Activated T-cell treated with anti-CD3 and anti-CD28 coated beads, Interleukin-2, amount 50 U/mL, for 1 hour (primary cell): ENCODE results near the gene CPD.
"Not testable (repeated sequence)": the region's sequence is repeated elsewhere in the genome, so short reads cannot be mapped to it uniquely, and the experiment has no call there.

Source experiments
- DNase-seq: peaks from one replicate; pipeline ENCODE4 v3.0.0-alpha.2; 2020

The CPD gene

DNA sequence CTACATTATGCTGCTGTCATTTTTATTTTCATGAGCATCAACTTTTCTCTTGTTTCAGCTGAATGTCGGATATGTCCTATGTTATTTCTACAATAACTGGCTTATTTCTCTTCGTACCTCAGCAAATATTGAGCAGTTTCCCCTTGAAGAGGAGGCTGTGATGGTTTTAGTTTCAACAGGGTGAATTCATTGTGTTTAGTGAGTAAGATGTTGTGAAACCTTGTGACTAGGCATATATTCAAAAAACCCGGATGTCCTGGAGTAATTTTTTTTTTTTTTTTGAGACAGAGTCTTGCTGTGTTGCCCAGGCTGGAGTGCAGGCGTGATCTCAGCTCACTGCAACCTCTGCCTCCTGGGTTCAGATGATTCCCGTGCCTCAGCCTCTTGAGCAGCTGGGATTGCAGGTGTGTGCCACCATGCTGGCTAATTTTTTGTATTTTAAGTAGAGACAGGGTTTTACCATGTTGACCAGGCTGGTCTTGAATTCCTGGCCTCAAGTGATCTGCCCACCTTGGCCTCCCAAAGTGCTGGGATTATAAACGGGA, 11.1 kb downstream of the CPD start:
- no peak for DNase-seq

DNA sequence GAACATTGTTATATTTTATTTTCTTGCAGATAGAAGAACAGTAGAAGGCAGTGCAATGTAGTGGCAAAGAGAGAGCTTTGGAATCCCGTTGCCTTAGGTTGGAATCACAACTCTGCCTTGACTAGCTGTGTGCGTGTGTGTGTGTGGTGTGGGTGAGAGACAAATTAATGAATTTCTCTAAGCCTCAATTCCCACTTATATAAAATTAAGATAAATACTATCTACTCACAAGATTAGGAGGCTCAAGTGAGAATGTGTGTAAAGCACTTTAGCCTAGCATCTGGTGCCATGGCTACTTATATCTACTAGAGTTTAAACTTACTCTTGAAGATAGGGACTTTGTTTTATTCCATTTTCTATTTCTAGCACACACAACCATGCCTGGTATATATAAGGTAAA, 12.8 kb downstream of the CPD start:
- DNase-seq: no peak

DNA sequence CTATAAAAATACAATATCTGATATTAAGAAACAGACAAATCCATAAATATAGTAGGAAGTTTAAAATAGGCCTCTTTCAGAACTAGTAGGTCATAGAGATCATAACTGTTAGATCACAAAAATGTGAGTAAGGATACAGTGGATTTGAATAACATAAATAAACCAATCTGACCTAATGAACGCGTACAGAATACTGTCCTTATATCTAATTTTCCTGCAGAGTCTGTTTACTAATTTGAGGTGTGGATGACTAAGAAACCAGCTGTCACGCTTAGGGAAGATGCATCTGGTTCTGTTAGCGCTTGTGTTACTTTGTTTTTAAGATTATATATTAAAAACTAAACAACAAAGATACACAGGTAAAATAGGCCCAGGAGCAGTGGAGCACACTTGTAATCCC, 14.8 kb downstream of the CPD start:
- no peak for DNase-seq

DNA sequence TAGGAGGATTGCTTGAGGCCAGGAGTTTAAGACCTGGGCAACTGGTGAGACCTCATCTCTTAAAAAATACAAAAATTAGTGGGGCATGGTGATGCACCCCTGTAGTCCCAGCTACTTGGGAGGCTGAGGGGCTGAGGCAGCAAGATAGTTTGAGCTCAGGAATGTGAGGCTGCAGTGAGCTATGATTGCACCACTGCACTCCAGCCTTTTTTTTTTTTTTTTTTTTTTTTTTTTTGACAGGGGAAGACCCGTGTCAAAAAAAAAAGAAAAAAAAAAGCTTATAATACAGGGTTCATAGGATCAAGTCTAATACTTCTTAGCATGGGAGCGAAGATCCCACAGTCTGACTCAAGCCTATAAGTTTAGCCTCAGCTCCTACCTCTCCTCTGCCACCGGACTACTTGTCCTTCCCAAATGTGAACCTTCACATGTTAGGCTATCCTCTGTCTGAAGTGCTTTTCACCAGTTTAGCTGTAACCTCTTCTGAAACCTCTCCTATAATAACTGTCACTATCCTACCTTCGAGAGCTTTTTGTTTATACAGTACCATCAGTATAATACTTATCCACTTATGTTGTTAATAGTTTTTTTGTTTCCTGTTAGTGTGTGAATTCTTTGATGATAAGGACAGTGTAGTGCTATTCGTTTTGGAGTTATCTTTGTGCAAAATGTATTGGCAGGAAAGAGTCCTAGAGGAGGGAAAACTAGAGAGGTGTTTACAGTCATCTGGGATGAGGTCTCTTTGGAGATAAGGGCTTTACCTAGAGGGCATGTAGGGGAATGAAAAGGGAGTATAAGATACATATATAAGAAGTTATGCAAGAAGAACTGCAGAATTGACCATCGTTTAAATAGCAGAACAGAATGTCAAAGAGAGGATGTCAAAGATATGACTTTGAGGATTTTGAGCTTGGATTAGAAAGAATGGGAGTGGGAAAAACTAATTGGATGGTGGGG, 15.5 kb downstream of the CPD start:
- no peak for DNase-seq

DNA sequence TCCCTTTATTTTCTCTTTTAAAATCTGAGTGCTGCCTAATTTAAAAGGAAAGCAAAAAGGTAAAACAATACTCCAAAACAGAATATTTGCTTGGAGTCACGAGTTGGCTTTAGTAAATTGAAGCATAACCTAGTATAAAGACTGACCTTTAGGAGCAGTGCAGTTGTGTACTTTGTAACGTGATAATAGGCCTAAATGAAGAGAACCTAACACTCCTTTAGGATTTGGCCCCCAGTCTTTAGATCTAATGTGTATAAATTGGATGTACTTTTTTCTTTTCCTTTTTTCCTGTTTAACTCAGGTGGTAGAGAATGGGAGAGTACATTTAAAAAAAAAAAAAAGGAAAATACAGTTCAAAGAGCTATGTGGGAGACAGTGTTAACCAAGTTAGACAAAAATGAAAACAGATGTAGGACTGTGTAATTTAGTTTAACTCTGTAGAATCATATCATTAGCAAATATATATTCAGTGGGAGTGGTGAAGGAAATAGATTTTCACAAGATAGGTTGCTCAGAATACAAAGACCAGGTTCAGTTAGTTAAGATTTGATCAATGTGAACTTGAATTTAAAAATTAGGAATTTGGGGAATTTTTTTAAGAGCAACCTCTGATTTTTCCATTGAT, 16.8 kb downstream of the CPD start:
- DNase-seq: no peak

GRCh38 chr17:30396129-30396528, 17.4 kb downstream of the CPD start:
- DNase-seq: no peak

- DNase-seq: no peak
Measured at GRCh38 chr17:30396612-30397011, 17.9 kb downstream of the CPD start.

- DNase-seq: no peak
Measured at GRCh38 chr17:30398328-30399041, 19.8 kb downstream of the CPD start.

- DNase-seq: no peak
Measured at GRCh38 chr17:30401097-30401496, 22.4 kb downstream of the CPD start.

DNA sequence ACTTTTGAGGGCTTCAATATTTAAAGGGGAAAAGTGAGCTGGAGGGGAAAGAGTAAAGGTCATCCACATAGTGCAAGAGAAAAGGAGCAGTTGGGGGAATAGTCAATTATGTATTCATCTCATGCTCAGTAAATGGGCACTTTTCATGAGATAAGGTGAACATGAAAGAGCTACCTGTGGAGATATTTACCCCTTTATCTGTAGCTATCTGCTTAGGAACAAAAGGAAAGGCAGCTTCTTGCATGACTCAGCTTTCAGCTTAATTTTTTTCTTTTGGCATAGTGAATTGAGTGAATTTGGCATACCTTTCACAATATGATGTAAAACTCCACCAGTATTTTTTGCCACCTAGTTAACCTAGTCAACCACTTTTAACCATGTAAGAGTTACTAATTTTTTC, 26.4 kb downstream of the CPD start:
- DNase-seq: no peak

DNA sequence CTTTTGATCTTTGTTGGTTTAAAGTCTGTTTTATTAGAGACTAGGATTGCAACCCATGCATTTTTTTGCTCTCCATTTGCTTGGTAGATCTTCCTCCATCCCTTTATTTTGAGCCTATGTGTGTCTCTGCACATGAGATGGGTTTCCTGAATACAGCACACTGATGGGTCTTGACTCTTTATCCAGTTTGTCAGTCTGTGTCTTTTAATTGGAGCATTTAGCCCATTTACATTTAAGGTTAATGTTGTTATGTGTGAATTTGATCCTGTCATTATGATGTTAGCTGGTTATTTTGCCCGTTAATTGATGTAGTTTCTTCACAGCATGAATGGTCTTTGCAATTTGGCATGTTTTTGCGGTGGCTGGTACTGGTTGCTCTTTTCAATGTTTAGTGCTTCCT, 31.9 kb downstream of the CPD start:
- DNase-seq: not testable (repeated sequence)

DNA sequence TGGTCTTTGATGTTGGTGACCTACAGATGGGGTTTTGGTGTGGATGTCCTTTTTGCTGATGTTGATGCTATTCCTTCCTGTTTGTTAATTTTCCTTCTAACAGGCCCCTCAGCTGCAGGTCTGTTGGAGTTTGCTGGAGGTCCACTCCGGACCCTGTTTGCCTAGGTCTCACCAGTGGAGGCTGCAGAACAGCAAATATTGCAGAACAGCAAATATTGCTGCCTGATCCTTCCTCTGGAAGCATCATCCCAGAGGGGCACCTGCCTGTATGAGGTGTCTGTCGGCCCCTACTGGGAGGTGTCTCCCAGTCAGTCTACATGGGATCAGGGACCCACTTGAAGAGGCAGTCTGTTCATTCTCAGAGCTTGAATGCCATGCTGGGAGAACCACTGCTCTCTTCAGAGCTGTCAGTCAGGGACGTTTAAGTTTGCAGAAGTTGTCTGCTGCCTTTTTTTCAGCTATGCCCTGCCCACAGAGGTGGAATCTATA, 33.3 kb downstream of the CPD start:
- not testable (repeated sequence) for DNase-seq

- no peak for DNase-seq
Measured at GRCh38 chr17:30413109-30413508, 34.4 kb downstream of the CPD start.

GRCh38 chr17:30414486-30414885, 35.8 kb downstream of the CPD start:
- no peak for DNase-seq

DNA sequence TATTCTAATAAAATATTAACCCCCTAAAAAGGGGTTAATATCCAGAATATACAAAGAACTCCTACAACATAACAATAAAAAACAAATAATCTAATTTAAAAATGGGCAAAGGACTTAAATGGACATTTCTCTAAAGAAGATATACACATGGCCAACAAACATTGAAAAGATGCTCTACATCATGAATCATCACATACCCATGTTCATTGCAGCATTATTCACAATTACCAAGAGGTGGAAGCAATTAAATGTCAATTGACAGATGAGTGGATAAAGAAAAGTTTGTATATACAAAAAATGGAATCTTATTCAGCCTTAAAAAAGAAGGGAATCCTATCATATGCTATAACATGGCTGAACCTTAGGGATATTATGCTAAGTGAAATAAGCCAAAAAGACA, 36.8 kb downstream of the CPD start:
- no peak for DNase-seq

- DNase-seq: not testable (repeated sequence)
Measured at GRCh38 chr17:30418070-30418469, 39.3 kb downstream of the CPD start.

- no peak for DNase-seq
Measured at GRCh38 chr17:30421592-30421991, 42.9 kb downstream of the CPD start.

DNA sequence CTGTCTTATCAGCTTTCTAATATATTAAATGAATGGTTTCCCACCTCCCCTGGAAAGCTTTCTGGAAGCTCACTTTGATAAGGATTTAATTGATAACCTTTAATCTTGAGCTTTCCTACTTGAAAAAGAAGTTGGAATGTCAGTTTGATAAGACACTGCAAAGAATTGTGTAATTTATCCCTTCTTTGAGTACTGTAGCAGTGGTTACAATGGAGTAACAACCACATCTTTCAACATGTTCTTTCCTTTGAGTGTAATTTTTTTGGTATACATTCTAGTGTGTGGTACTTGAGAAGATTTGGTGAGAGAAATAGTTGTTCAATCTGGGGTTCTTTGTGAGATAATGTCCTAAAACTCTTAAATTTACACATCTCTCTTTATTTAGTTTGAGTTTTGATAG, 43.4 kb downstream of the CPD start:
- DNase-seq: no peak

DNA sequence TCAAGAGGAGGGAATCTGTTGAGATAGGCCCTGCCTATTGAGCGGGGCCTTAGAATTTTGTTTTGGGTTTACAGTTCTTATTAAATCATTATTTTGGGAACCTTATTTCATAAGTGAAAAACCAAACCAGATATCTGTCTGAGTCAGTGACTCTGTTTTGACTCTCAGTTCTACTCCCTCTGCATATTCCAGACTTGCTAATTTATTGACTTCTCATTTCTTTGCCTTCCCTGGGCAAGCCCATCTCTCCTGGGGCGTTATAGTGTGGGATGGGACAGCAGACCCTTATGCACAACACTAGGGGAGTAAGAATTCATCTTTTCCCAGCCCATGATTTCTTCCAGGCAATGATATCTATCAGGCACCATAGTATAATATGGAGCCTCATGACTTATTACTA, 45.7 kb downstream of the CPD start:
- no peak for DNase-seq

DNA sequence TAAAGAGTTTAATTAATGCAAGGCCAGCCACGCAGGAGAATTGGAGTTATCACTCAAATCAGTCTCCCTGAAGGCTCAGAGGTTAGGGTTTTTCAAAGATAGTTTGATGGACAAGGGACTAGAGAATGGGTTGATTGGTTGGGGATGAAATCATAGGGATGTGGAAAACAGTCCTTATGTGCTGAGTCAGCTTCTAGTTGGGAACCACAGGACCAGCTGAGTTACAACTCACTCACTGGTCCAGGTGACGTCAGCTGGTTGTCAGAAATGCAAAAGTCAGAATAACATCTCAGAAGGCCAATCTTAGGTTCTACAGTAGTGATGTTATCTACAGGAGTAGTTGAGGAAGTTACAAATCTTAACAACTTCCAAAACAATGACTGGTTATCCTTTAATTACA, 47.6 kb downstream of the CPD start:
- no peak for DNase-seq

DNA sequence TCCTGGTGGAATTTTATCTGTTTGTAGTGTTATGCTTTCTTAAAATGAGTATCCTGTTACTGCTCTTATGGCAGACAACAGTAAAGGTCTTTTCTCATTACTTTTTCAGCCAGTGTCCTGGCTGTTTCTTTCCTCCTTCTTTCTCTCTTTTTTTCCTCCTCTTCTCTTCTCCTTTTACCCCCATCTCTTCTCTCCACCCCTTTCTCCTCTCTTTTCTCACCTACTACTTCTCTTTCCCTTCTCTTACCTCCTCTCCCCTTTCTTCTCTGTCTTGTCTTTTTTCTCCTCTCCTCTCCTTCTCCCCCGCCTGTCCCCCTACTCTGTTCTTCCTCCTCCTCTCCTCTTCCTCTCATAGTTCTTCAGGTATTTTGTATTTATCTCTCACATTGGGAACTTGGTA, 48.9 kb downstream of the CPD start:
- no peak for DNase-seq

DNA sequence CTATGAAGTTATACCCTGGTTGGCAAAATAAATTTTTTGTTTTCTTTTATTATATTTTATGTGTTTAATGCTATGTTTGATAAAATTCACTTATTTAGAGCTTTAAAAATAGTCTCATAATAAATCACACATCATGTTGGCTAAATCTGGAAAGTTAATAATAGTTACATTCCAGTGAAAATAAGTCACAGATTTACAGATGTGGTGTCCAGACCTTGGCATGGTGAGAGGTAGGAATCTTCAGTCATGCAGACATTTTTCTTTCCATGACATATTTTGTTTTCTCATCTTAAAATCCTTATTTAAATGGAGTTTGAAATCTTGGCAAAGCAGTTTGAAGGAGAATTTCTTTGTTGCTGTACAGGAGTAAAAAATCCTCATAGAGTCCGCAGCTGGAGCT, 50.4 kb downstream of the CPD start:
- no peak for DNase-seq

DNA sequence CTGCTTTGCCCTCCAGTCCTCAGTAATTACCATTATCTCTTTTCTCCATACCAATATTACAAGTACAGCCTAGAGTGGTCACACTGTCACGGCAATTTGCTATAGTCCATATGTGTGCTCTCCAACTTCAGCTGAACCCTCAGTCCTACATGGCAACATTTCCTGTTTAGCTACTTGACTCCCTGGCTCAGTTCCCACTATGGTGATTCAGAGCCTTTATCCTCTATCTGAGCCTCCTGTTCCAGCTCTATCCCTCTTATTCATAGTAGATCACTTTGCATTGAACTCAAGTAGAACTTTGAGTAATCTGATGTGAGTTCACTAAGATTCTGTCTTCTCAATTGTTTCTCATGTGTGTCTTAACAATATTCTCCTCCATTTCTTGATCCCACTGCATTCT, 54.8 kb downstream of the CPD start:
- DNase-seq: no peak
